NCI-H2196 treated with DMSO at 0.1 percent for 48 hours (cell line): ENCODE data around the gene DCLK1.
"Not testable (repeated sequence)": the region's sequence is repeated elsewhere in the genome, so short reads cannot be mapped to it uniquely, and the experiment has no call there.

Source experiments
- DNase-seq: peaks from one replicate; lab custom pipeline; 2025; ENCODE audit not compliant: unreplicated experiment; lab: John Stamatoyannopoulos, UW

Gene DCLK1

DNA sequence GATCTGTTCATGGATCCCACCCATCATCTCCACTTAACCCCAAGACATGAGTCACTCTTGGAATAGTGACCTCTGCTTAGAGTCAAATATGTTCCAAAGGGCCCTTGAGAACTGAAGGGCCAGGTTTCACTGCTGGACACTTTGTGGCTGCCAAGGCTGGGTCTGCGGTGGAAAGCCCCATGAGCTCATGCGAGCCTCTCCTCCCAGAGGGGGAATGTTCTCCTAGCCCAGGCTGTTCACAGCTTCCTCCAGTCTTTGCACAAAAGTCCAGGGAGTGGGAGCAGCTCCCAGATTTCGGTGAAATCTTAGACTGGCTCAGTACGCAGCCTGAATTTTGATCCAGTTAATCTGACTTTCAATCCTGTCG is 732 bp upstream of the DCLK1 start:
- DNase-seq, result peak; percentile 3

DNA sequence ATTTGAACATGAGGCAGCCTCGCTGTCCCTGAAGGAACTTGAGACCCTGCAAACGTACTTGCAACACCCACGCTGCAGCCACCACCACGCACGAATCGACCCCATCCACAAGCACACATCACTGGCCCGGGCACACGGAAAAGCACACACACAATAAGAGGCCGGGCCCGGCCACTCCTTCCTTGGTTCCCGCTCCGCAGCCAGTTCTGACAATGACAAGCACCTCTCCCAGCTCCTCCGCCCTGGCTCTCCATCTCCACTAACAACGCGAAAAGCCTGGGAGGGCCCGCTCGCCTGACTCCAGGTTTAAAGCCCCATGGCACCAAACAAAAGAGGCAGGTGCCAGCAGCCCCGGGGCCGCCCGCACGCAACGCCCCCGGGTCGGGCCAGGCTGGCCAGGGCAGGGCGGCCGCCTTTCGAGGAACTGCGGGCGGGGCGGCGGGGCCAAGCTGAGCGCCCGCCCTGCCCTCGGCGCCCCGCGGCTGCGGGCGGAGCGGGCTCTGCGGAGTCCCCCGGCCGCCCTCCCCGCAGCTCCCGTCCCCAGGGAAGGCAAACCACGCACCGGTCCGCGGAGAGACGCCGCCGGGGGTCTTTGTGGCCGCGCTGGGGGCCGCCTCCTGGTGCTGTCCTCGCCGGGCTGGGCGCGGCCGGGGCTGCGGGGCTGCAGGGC is 495 bp downstream of the DCLK1 start:
- no peak for DNase-seq

DNA sequence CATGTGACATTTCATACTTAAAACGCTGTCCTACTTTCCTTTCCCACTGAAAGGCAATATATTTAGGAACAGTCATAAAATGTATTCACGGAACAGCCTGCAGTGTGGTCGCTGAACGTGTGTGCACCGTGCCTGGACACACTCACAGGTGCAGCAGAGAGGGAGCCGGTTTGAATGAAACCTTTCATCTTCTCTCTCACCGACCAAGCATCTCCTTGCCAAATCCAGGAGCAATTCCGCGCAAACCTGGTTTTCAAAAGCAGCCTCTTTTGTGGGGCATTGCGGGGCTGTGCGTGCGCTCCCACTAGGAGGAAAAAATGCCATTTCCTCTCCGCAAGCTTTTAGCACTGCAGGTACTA is 1.0 kb downstream of the DCLK1 start:
- no peak for DNase-seq

DNA sequence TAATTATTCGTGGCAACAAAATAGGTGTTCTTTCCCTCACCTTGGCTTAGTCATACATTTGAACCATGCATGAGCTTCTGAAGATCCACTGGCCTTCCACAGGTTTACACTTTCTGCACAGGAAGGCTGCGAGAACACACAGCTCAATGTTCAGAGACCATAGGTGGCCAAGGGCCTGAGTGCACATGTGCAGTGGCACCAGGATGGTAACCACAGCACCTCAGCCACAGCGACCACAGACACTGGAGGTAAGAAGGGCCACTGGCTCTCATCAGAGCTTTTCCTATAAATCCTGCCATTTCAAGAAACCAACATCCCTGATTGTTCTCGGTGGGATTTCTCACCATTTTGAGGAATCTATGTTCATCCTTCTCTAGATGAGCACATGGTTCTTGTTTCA is 1.6 kb downstream of the DCLK1 start:
- DNase-seq, result no peak

DNA sequence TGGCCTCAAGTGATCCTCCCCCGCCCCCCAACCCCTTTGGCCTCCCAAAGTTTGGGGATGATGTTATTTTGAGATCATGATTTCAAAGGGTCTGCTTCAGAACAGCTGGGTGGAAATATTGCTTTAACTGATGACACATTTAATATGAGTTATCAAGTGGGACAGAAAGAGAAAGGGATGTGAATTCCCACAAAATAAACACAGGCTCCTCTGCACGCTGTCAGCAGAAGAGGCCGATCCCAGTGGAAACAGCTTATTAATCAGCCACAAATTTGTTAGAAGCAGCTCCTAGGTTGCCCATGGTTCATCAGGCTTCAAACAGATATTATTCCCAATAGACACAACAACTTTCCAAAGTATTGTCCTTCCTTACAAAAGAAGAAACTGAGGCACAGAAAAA is 4.7 kb downstream of the DCLK1 start:
- DNase-seq, result no peak

DNA sequence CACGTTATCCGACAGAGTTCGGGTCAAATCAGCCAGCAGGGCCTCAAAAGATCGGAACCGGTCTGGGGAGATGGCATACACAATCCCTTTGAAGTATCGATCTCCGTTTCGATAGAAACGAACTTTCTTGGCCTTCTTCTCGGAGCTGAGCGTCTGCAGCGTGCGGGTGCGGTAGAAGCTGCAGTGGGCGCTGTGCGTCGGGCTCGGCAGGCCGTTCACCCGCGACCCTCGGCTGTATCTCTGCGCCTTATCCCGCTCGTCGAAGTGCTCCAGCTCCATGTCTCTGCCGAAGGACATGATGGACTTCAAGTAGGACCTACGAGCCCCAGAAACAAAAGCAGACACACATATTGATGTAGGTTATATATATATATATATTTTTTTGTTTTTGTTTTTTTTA is 5.3 kb downstream of the DCLK1 start:
- DNase-seq, result no peak

DNA sequence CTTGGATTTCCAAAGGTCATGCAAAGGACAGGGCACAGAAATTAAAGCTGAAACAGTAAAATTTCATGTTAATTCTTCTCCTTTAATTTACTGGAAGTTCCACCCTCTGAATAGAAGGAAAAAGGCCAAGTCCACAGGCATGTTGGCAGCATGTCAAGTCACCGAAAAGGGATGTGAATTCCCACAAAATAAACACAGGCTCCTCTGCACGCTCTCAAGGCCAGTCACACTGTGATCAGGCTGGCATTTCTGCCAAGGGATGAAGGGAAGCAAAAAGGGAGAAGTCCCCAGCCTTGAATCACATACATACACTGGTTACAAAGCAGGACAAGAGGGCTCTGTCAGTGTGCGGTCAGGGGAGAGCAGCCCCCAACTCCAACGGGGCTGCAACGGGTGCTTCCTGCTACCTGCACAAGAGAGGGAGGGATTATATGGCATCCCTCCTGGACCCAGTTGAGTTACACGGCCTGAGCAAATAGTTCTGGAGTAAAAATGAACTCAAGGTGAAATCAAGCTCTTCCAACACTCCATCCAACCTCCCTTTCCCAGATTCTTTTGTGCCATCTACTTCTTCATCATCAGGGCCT is 6.9 kb downstream of the DCLK1 start:
- no peak for DNase-seq

DNA sequence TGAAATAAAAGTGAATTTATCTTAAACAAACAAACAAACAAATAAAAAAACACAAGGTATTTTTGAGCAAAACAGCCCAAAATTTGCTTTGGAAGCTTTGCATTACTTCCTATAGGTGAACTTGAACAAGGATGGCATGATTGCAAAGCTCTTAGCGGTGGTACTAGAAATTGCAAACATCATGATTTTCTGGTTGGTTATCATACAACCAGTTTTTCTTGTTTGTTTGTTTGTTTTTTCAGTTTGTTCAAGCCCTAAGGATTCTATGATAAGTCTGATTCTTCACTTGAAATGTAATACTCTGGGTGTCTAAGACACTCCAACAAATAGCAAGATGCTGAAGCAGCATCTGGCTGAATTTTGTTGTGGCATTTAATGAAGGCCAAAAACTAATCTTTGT is 15.9 kb downstream of the DCLK1 start:
- no peak for DNase-seq

DNA sequence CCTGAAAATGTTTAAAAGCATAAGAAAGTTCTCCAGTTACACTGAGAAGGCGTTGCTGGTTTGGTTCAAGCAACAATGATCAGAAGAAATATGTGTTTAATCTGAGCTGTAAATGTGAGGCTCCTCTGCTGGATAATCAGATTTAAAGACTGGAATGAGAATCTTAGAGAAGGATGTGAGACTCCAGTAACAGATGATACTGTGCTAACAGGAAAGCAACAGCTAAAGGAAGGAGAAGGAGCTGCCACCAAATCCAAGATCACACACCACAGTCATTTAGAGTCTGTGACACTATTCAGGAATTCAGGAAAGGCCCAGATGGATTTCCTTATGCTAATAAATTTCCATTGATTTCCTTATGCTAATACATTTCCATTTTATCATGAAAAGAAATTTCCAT is 16.9 kb downstream of the DCLK1 start:
- DNase-seq, result no peak

DNA sequence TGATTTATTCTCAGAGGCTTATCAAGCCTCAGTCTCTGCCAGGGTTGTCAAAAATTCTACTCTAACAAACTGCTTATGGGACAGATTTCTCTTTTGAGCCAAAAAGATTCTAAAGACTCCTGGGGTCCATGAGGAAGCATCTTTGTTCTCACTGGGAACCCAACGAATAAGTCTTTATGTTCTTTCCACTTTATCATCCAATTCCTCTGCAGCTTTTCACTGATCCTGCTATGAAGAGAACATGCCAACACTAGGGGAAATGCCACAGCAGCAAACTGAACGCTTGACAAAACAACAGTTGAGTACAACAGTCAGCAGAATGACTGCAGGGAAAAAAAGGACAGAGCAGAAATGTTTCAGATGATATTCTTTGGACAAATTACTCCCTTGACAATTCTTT is 22.2 kb downstream of the DCLK1 start:
- DNase-seq, result no peak

DNA sequence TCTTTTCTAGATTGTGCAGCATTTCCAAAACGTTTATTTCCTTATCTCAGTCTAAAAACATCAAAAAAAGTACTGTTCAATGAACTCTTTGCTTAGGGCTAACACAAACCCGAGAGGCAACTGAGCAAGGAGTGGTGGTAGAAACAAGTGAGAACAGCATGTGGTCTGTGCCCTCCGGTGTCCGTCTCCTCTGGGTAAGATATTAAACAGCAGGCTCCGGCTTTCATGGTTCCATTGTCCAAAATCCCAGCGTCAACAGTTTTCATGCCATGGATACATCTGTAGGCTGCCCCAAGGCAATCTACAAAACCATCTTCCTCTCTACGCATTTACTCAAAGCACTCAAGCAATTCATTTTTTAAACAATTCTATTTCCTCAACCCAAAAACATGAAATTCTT is 22.8 kb downstream of the DCLK1 start:
- no peak for DNase-seq

DNA sequence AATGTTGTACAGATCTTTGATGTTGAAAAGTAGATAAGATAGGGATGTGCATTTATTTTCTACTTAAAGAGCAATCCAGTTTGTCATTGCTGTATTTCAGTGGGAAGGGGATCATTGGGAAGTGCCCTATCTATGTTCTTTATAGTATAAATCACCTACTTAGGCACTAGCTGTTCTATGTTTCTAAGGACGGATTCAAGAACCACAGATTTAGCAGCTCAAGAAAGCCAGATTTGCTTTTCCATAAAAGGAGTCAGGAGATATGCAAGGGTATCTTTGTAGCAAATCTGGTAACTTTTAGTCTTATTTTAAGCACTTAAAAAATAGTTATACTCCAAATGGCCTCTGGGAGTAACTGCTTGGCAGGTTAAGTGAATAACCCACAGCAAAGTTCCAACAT is 23.7 kb downstream of the DCLK1 start:
- DNase-seq, result no peak

DNA sequence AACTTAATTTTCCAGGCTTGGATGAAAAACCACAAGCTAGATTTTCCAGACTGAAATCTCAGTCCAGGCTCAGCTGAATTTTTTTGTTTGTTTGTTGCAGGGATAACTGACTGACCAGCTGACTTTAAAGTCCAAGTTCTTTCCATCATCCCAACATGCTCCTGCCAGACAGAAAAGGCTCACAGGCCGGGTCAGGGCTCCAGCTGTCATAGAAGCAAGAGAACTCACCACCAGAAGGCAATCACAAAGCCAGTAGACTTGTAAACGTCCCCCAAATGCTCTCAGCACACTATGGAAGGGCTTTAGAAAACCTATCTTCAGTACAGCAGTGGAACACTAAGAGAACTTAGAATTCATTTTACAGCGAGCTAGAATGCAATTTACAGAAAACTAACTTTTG is 25.5 kb downstream of the DCLK1 start:
- no peak for DNase-seq

DNA sequence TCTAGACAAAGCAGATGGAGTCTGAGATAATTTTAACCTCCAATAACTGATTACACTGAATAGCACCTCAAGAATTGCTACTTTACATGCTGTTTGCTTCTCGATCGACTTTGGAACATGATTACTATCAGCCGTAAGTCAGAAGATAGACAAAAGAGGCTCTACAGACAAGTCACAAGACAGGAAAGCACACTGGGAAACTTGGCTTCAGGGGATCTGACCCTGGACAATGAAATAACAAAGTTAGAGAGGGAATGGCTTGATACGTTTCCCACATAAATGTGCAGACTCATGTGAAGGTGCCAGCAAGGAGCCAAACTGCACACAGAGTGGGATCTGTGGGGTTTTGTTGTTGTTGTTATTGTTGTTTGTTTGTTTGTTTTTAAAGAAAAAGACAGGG is 28.5 kb downstream of the DCLK1 start:
- no peak for DNase-seq

DNA sequence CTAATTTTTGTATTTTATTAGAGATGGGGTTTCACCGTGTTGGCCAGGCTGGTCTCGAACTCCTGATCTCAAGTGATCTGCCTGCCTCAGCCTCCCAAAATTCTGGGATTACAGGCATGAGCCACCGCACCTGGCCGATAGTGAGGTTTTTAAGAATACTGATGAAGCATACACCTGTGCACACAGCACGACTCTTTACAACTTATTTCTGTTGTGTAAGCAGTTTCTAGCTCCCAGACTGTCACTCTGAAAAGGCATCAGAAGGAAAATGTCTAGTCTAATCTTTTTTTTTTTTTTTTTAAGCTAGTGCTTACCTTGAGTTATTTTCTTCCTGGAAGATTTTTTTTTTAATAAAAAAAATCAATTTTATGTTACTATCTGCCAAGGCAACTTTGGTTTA is 29.3 kb downstream of the DCLK1 start:
- not testable (repeated sequence) for DNase-seq

DNA sequence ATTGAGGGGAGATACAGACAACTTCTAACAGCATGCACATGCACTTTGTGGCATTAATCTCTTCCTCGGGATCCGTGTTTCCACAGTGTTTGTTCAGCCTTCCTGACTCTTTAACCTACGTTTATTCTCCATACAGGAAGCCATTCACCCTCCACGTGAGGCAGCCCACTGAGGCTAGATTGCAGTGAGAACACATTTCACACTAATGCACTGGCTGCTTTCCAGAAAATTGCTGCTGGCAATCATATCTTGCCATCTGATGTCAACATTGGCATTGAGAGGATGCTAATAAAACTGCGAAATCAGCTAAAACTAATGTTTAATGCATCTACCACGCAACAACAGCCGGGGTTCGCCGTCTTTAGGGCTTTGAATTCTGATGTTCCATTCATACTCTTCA is 30.0 kb downstream of the DCLK1 start:
- no peak for DNase-seq

DNA sequence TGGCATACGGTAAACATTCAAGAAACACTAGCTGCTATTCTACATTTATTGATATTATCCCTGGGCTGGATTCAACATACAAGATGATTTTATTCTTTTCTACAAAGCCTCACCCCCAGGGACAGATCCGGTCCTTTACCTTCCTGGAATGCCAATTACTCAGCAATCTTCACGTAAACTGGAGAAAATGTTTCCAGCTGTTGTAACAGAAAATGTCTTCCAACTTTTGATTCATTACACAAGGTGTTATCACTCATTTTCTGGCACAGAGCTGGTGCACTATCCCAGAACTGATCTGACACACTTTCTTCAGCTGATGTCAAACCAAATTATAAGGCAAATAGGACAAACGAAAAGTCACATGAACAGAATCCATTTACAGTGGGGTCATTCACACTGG is 33.1 kb downstream of the DCLK1 start:
- DNase-seq, result no peak

DNA sequence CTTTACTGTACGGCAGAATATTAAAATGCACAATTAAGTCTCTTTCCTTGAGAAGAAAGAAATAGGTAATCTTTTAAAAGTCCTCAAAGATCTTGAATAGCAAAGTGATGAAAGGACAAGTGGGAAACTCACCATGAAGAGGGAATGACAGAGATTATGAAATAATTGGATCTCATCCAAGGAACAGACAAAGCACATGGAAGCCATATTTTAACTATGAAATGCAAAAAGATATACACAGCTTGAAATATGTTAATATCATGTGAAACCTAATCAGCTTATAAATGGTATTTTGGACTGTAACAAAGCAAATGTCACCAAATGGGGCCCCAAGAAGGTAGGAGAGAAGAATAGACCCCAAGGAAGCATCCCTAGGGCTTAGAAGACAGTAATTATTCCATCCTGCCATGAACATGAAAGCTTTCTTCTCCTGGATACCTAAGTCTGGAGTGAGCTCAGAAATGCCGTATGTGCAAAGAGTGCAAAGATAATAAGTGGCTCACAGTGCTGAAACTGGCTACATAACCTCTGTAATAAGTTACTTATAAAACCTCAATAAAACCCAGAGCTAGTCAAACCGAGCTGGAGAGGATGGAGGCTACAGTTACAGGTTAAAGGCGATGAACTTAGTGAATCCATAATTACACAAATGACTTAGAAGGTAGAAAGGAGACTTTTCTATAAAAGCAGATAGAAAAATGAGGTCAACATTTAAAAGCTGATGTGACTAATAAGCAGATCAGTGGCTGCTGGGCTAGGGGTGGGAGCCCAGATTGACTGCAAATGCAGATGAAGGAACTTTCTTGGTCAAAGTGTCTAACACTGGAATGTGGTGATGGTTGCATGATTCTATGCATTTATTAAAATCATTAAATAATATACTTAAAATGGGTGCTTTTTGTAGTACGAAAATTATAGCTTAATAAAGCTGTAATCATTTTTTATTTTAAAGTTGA is 34.4 kb downstream of the DCLK1 start:
- no peak for DNase-seq

DNA sequence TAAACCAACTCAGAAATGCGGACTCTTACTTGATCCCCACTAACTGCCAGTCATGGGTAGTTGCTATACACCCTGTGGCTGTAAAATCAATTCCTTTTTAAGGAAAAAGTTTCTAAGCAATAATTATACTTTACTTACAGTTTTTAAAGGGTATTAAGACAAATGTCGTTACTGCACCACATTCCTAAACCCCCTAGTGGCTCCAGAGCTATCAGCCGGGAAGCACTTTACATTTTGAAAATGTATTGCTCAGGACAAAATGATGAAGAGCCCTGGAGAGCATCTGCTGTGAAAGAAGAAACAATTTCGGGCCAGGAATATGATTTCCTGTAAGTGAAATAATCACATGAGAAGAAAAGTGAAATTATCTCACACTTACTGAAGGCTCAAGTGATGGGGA is 36.7 kb downstream of the DCLK1 start:
- no peak for DNase-seq

DNA sequence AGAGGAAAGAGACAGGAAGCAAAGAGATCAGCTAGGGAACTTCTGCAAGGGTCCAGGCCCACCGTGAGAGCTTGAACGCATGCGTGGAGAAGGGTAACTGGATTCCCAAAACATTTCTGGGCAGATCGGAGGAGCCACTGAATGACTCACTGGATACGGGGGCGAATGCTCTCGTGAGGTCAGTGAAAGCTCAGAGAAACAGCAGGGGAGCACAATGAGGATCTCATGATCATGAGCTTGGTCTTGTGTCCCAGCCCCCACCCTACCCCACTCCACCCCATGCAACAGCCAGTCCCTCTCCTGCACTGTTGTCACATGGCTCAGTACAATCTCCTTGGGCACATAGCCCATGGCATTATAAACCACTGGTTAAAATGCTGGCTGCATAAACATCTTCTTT is 40.6 kb downstream of the DCLK1 start:
- no peak for DNase-seq

DNA sequence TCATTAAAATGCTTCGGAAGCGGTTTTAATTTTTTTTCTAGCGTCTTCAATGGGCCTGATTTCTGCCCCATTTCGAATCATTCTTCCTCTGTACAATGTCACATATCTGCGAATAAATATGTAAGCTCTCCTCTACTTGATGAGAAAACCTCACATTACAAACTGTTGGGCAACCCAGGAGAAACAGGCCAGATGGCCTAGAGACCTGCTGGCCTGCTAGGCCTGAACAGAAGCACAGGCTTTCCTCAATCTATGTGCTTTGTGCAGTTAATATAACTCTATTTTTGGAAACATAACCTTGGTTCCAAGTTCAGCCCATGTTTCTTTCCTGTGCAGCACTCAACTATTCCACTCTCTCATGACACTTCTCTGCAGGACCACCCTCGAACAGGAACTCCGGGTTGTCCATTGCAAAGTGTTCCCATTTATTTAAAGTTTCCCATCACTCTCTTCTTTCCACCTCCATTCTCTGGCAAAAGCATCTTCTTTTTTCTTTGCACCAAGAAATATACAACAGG is 42.0 kb downstream of the DCLK1 start:
- DNase-seq, result no peak

DNA sequence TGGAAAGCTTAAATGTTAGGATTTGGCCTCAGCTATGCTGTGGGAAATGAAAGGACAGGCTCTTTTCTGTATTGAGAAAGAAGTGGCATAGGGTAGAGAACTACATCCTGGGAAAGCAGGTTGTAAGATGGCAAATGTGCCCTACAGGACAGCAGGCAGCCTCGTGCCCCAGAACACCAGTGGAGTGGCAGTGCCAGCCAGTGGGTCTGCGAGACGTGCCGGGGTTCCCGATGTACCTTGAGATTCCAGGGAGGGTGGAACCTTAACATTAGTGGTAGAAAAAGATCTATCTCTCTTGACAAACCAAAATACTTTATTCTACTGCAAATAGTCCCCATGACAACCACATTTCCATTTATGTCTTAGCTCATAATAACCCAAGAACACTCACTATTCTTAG is 42.7 kb downstream of the DCLK1 start:
- no peak for DNase-seq
